HG03280 (cell line): ENCODE results near the gene GMDS.

Experiments used
- ATAC-seq: cut with Tn5 transposase; IDR thresholded peaks from one replicate; pipeline ENCODE4 v1.9.1; 2021; ENCODE audit warnings: mild to moderate bottlenecking, moderate library complexity; ENCODE audit not compliant: unreplicated experiment

Gene GMDS

GRCh38 chr6:1601158-1602048 is 644.0 kb downstream of the GMDS start:
- ATAC-seq, result no peak

GRCh38 chr6:1600764-1601157 is 644.6 kb downstream of the GMDS start:
- no peak for ATAC-seq

GRCh38 chr6:1600063-1600763 is 645.2 kb downstream of the GMDS start:
- no peak for ATAC-seq

GRCh38 chr6:1599469-1599868 is 645.9 kb downstream of the GMDS start:
- no peak for ATAC-seq

DNA sequence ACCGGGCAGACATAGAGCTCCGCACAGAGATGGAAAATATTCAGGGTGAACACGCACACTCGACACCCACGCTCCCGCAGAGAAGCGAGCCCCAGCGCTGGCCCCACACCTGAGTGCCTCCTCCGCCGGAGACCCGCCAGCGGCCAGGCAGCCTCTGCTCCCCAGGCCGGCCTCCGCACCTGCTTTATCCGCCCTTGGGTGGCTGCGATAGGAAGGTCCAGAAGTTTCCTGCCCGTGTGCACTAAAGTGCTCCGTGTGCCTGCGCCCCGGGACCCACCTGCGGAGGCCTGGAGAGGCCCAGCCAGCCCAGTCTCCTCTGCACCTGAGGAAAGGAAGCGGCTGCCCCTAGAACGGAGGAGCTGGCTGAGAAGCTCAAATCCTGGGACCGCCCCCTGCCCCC is 646.5 kb downstream of the GMDS start:
- ATAC-seq, result no peak

DNA sequence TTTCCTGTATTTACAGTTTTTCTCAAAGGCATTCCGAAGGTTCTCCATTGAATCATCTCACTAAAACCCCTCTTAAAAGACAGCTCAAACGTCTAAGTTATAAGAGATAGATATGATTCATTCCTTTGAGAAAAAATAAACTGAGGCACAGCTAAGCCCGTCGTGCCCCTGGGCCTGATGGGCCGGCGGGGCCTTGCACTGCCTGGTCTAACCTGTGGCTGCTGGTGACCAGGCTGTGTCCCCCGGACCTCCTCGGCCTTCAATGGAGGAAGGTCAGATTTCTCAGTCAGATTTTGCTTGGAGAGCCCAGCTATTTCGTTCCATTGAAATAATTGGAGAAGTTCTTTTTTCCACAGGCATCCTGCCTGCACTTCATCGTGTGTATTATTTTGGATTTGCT is 647.0 kb downstream of the GMDS start:
- ATAC-seq, result no peak

- ATAC-seq, result no peak
Measured at GRCh38 chr6:1597924-1598323, 647.5 kb downstream of the GMDS start.

- no peak for ATAC-seq
Measured at GRCh38 chr6:1597121-1597744, 648.2 kb downstream of the GMDS start.

DNA sequence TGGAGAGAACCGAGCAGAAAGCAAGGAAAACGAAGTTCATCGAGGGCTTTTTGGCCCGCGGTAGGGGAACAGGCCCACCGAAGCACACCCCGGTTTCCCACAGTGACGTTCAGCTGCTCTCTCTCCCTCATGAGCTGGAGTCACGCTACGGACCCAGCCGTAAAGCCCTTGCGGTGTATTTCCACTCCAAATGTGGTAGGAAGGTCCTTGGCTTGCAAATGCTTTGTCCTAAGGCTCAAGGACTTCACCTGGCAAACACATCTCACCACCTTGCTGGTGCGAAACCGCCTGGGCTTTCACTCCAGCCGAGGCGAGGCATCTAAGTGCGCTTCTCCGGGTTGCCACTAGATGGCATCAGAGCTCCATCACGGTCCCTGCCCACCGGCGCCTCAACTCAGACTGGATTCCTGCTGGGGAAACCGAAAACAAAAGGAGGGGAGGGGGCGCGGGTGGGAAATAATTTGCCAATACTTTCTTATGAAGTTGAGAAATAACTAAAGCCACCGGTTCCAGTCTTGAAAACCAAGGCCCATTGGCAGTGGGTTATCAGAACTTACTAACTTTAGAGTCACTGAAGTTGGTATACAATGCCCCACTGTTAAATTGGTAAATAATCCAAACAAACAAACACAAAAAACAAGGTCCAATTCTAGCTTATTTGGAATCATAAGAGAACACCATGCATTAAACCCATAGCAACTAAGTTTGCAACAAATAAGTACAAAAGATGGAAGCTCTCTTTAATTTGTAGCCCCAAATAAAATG is 649.1 kb downstream of the GMDS start:
- peak; percentile 45 for ATAC-seq

DNA sequence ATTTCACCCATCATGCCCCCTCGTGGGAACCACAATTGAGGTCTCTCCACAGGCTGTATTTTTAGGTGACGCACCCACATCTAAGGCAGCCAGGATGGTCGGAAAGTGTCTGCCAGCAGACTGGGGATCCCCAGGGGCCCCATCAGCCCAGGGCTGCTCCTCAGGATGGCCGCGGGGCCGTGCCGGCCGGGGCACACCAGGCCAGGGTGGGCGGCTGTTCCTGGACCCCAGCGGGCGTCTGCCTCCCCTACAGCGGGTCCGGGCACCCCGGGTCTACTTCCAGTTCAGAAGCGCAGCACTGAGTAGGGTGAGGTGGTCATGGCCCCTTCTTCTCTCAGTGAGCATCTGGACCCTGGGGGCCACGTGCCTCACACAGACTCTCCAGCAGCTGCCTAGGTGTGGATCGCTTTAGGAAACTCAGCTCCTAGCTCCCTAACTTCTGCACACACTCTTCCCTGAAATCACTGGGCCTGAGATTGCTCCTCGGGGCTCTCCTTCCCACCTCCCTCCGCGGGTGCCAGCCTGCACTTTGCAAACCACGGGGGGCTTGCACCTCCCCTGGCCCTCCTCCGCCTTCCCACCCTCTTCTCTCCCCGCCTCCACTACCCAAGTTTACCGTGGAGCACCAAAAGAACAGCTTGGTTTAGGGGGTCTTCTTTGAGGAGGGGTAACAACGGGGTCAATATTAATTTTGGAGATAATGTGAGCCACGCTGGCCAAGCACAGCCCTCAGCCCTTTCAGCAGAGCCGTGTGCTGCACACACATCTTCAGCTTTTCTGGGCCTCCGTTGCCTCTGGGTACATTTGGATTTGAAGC is 649.9 kb downstream of the GMDS start:
- ATAC-seq, result no peak

DNA sequence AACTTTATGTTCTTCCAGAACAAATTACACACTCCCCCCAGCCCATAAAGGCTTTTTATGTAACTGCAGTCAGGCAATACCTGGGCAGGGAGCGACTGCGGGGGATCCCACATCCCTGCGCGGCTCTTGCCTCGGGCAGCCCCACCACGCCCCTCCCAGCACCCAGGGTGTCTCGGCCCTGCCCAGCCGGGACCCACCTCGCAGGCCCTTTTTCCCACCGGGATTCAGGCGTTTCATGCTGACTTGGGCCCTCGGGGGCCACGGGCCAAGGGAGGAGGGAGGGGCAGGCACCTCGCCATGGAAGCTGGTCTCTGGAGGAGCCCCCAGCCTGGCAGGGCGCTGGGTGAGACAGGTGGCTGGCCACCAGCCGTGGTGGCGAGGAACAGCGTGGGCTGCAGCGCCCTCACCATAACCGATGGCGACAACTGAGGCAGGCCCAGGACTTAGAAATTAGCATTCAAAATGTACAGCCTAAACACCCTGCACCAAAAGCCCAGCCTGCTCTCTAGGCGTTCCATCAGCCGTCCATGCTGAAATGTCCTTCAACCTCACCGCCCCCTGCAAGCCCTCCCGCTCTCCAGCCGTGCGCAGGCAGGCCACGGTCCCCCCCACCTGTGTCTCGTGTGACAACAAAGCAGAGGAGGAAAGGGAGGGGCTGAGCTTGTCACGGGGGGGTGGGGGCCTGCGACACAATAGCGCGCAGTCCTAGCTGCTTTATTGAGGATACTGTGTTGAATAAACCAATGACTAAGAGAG is 650.8 kb downstream of the GMDS start:
- no peak for ATAC-seq

- no peak for ATAC-seq
Measured at GRCh38 chr6:1593958-1594314, 651.5 kb downstream of the GMDS start.

GRCh38 chr6:1593286-1593957 is 652.0 kb downstream of the GMDS start:
- ATAC-seq, result no peak

DNA sequence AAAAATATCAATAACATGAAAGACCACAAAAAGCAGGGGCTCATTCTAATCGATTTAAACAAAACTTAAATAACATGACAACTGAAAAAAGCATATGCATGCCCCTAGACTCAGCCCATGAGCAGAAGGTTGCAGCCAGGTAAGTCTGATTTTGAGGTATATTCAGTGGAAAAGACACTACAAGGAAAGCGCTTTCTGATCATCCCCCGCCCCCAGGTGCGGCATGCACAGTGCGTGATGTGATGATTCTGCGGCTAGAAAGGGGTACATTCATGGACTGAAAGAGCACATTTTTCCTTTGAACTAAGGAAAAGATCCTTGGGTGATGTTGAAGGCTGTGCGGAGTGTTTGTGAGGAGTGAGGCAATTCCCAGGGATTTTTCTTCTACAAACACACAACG is 652.6 kb downstream of the GMDS start:
- no peak for ATAC-seq

- no peak for ATAC-seq
Measured at GRCh38 chr6:1591926-1592325, 653.5 kb downstream of the GMDS start.

GRCh38 chr6:1591243-1591642 is 654.2 kb downstream of the GMDS start:
- ATAC-seq, result no peak

DNA sequence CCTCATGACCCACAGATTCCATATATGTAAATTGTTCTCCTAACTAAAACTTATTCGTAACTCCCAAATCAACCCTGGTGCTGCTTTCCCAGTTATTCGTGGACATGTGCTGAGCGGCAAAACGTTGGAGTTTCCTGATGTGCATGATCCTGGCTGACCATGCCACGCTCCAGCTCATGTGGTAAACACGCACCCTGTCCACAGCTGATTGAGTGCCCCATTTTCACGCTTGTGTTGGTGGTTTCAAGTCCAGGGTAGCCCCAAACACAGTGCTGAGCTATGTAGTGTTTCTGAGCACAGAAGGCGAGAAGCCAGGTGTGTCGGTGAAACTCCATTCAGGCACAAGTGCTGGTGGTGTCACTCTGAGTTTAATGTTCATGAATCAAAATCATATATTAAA is 654.8 kb downstream of the GMDS start:
- no peak for ATAC-seq

- ATAC-seq, result no peak
Measured at GRCh38 chr6:1589208-1589607, 656.2 kb downstream of the GMDS start.

DNA sequence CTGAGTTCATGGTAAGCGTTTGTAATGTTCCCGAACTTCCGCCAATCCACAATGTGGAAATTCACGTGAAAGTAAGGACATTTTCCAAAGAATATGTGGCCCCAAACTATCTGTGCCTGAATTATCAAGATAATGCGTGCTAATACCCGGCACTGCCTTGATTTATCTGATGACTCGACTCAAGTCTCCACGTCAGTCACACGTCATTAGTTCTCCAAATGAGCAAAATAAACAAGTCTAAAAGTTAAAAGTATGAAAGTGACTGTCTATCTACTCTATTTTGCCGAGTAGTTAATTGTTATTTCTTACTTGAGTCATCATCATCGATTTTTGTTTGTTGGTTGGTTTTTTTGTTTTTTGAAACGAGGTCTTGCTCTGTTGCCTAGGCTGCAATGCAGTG is 657.4 kb downstream of the GMDS start:
- ATAC-seq, result no peak
